HG03565 (cell line): ENCODE measurements around the gene TANGO2.

Source experiments
- ATAC-seq: cut with Tn5 transposase; IDR thresholded peaks from one replicate; pipeline ENCODE4 v1.9.1; 2021; ENCODE audit warnings: mild to moderate bottlenecking, moderate library complexity; ENCODE audit not compliant: unreplicated experiment

Gene TANGO2

GRCh38 chr22:20011123-20011992, 9.6 kb upstream of the TANGO2 start:
- no peak for ATAC-seq

- no peak for ATAC-seq
These were observed 8.7 kb upstream of the TANGO2 start for GRCh38 chr22:20011993-20012740.

DNA sequence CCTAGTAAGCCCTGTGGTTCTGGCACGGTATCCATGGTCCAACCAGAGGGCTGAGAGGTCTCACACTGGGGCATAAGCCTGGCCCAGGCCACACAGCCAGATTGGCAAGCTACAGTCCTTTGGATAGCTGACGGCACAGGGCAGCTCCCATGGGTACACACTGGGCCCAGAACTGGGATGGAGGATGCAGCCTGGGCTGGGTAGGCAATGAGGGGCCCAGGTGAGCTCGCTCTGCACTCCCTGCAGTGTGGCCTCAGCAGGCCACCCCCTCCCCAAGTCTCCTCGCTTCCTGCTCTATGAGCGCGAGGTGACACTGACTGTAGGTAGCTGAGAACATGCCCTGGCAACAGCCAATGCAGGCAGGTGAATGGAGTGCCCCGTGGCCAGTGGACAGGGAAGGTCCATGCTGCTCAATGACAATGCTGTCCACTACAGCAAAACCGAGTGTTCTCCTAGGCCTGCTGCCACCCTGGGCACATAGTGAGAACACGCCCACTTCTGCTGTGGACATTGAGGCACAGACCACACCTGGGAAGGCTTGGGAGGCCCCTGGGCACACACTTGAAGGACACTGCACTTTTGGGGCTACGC, 8.1 kb upstream of the TANGO2 start:
- no peak for ATAC-seq

- no peak for ATAC-seq
These were observed 7.5 kb upstream of the TANGO2 start for GRCh38 chr22:20013382-20013871.

DNA sequence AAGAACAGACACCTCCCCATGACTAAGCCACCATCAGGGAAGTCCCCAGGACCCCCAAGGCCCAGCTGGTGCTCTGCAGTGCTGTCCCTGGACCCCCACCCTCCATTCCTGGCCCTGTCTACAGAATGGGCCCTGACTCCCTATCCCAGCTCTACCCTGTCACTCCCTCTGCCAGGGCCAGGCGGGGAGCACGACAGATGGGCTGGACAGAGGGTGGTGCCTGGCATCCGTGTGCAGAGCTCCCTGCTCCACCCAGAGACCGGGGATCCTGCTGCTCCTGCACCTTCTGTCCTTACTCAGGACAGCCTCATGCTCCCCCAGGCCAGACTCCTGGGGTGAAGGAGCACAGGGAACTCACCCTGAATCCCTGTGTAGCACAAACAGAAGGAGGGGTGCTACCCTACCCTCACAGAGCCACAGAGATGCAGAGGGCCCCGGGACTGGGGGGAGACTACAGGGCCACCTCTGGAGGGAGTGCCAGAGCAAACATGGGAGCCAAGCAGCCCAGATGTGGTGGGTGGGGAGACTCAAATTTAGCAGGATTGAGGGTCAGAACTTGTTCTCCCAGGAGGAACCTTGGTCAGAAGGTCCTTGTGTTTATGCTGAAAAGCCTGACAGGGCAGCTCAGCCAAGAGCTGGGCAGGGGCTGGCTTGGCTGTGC, 6.3 kb upstream of the TANGO2 start:
- ATAC-seq: no peak

GRCh38 chr22:20015187-20015625, 5.7 kb upstream of the TANGO2 start:
- ATAC-seq: no peak

- no peak for ATAC-seq
These were observed 4.8 kb upstream of the TANGO2 start for GRCh38 chr22:20015971-20016733.

DNA sequence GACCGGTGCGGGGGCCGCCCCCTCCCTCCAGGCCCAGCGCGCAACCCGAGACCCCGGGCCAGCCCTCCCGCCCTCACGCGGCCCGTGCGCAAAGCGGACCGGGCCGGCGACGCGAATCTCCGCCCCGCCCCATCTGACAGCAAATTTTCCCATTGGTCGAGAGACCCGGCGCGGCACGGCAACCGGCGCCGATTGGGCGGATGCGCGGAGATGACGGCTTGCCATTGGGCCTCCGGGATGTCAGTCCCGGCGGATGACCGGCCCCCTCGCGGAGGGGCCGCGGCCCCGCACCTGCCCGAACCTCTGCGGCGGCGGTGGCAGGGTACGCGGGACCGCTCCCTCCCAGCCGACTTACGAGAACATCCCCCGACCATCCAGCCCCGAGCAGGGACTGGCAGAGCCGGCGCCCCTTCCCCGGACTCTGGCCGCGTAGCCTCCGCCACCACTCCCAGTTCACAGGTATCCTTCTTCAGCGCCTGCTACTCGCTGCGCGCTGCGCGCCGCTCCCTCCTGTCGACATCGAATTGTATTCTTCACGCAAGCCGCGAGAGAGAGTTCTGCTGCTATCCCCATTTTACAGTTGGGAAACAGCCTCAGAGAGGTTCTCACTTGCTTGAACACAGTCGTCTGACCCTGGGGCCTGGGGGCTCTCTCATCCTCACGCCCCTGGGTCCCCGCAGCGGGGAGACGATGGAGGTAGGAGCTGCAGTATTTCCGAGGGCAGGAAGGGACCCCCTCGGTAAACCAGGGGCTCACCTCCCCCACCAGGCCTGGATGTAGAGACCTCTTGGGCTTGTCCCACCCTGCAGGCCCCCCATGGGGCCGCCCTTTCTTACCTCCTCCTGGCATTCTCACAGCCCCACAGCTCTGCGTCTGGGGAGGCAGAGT, 3.9 kb upstream of the TANGO2 start, which contains the start of gene ARVCF:
Gene ARVCF (minus strand): TSS at position 90 of the 888 bp plus-strand sequence. CDS start 26,029 bp downstream, outside the sequence.
- ATAC-seq: no peak

GRCh38 chr22:20017622-20017958, 3.3 kb upstream of the TANGO2 start:
- ATAC-seq: no peak

DNA sequence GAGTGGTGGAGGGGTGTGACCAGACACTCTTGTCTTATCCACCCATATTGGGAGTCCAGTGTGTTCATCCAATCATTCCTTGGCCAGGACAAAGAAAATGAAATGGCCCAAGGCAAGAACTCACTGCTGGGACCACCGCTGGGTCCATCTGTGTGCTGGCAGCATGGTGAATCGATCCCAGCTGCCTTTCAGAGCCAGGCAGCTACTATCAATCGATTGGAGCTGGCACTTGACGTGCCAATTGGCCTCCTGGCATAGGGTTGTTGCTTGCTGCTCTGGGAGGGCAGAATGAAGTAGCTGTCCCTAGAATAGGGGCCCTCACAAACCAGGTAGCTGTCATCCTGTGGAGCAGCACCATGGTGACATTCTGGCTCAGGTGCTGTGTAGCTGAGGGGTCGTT, 2.9 kb upstream of the TANGO2 start:
- ATAC-seq: no peak

GRCh38 chr22:20019661-20020532, 1.0 kb upstream of the TANGO2 start:
- ATAC-seq: no peak

DNA sequence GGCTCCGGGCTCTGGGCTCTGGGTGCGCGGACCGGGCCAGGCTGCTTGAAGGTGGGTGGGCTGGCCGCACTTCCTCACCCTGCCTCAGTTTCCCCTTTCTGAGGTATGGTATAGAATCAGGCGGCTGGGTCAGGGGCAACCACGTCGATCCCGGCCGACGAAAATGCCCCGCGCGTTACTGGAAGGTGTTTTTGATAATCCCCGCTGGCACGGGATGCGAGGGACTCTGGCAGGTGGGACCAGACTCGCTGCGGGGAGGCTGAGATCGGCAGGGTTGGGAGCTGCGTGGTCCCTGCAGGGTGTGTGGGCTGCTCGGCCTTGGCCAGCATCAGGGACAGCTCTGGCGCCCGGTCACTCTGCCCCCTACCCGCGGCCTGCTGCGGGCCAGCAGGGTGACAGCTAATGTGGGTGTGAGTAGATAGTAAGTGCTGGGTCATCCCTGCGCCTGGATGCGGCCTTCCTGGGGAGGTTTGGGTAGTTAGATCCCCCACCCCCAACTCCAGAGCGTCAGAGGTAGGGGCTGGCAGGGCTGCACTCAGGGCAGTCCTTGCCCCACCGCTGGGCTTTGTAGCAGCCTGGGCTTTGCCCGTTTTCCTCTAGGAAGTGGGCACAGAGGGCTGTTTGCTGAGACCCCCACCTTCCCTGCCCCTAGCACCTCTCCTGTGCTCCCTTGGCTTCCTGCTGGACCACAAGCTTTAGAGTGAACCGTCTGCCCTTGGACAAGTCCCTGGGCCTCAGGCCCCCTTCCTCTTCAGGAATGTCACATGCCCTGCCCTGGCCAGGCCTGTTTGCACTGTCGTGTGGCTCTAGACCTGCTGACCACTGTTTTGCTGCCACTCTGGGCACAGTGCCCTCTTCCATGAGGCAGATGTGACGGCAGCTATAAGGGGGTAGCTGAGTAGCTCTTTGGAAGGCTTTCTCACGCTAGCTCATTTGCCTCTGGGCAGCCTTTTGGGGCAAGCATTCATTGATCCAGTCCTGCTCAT, 579 bp downstream of the TANGO2 start:
- no peak for ATAC-seq

DNA sequence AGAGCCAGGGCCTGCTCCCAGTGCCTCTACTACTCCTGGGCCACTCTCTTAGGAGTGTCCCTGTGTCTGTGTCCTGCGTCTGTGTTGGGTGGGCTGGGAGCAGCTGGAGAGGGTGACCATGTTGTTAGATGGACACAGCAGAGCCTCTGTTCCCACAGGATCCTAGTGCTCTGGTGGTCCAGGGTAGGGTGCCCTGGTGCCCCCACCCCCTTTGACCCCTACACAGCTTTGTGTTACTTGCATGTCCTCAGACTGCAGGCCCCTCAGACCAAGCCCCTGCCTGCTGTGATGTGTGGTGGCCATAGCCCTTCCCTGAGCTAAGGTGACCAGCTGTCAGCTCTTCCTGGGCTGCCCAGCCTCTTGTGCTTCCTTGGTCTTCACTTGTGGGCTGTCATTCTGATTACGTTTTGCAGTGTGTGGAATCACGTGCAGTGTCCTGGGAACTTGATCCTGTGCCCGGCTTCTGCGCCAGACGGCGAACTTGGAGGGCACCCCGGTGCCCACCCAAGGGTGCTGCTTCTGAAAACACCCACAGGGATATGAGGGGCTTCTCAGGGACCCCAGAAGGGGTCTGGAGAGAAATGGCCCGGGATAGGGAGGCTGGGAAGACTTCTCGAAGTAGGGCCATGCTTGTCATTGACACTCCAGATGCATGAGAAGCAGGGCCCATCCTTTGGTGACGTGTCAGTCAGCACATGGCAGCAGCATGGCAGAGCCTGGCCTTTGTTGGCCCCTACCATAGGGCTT, 1.5 kb downstream of the TANGO2 start:
- no peak for ATAC-seq

DNA sequence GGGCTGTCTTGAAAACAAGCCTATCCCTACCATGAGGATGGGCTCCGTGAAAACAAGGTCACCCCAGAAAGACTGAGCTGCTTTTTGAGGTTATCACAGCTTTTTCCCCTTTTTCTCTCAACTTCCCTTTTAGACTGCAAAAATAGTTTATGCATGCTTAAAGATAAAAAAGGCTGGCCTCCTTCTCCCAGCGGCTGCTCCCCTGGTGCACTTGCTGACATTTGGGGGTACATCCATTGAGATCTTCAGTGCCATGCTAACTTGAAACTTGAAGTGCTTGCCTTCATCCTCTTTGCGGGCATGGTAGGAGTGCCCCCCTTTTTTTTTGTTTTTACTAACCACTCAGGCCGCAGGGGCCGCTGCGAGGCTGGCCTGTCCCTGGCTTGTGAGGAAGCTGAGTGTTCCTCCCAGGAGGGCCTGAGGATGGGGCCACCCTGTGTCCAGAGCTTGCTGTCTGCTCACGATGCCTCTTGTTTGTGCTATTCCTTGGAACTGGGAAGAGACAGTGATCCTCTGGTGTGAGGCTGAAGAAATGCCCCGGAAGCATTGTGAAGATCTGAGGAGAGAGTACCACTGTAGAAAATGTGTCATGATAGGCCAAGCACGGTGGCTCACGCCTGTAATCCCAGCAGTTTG, 2.2 kb downstream of the TANGO2 start:
- ATAC-seq: no peak

DNA sequence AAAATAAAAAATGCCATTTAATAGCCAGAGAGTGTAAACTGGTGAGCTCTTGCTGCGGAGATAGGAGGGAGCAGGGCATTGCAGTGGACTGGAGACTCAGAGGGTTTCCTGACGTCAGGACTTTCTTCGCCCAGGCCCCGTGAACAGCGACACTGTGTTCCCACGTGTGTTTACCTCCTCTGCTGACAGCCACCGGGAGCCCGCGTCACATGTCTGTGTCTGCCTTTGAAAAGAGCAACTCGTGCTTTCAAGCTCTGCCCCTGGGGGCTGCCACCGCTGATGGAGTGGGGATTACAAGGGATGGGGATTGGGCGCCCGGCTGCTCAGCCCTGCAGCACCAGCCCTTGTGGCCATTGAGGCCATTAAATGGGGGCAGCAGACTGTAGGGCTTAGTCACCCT, 3.3 kb downstream of the TANGO2 start:
- no peak for ATAC-seq
